Measurements from ENCODE around the gene SCYL3. TPM values are rescaled to one million over a fixed set of nuclear protein-coding genes. Genes with fewer than 3 reads are reported as not detected.

The SCYL3 gene
- total and polyA plus RNA-seq, 7 experiments from 2014 or later, result 9.5 to 22.7 (median 17.3) TPM

- Mint-ChIP-seq H3K9me3 (peaks cover 4 to 50% (median 17%) of the 10 kb centered on the region in 11 donors), H3K36me3 (peaks cover 32 to 85% (median 82%) of the 10 kb centered on the region in 5 donors), H3K4me3 (no peak overlapping the region), H3K4me1 (peaks cover 0 to 9% (median 2%) of the 10 kb centered on the region in 7 donors), H3K27me3 (no peaks in the 10 kb centered on the region), H3K27ac (no peak overlapping the region)
- H3K36me3 ChIP-seq (ENCODE audit: control insufficient read depth in 2 of 3, insufficient read depth in 3 of 3, low read length in 3 of 3), result peaks cover 0 to 31% (median 4%) of the 10 kb centered on the region in 3 experiments
- ChIA-PET POLR2A (no interaction called here), CTCF (interaction anchor here (0.5 kb wide), 1 partner anchor 1117 kb away, joined by 3 read pairs; no protein-coding TSS in a partner anchor)
- no peak overlapping the region for H3K4me3 ChIP-seq (ENCODE audit: low read length)
- H3K27ac ChIP-seq (ENCODE audit: low read depth, low read length), result no peak overlapping the region
- no peaks in the 10 kb centered on the region for H3K27me3 ChIP-seq (ENCODE audit: control insufficient read depth in 2 of 2, insufficient read depth in 2 of 2, low read length in 2 of 2)
- H3K9me3 ChIP-seq (ENCODE audit: control insufficient read depth in 2 of 3, low read length in 3 of 3), result peaks cover 0 to 7% (median 6%) of the 10 kb centered on the region in 3 experiments
- no peaks in the 10 kb centered on the region for H3K4me1 ChIP-seq (ENCODE audit: control insufficient read depth in 2 of 2, insufficient read depth in 2 of 2, low read length in 2 of 2)
- no peak for ATAC-seq
- DNase-seq, result peak in 1 of 9 donors; percentile 3
- intact Hi-C loops (cut with micrococcal nuclease), result no loop called here
Observed at GRCh38 chr1:169844941-169845608, 48.6 kb downstream of the SCYL3 start.

DNA sequence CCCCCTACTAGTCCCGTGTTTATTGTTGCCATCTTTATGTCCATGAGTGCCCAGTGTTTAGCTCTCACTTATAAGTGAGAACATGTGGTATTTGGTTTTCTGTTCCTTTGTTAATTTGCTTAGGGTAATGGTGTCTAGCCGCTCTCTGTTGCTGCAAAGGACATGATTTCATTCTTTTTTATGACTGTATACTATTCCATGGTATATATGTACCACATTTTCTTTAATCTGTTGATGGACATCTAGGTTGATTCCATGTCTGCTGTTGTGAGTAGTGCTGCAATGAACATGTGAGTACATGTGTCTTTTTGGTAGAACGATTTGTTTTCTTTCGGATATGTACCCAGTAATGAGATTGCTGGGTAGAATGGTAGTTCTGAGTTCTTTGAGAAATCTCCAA is 54.8 kb downstream of the SCYL3 start:
- peaks cover 5 to 49% (median 20%) of the 10 kb centered on the region in 11 donors for H3K9me3 Mint-ChIP-seq
- DNase-seq (no peak), ATAC-seq (no peak)
- H3K36me3 ChIP-seq (ENCODE audit: control insufficient read depth in 2 of 3, insufficient read depth in 3 of 3, low read length in 3 of 3), result peaks cover 0 to 7% (median under 1%) of the 10 kb centered on the region in 3 experiments
- H3K4me1 Mint-ChIP-seq, result no peaks in the 10 kb centered on the region
- H3K9me3 ChIP-seq (ENCODE audit: control insufficient read depth in 2 of 3, low read length in 3 of 3), result peaks cover 0 to 7% (median 6%) of the 10 kb centered on the region in 3 experiments
- ChIA-PET CTCF (no interaction called here), POLR2A (no interaction called here)
- no peaks in the 10 kb centered on the region for H3K27me3 Mint-ChIP-seq
- H3K27ac Mint-ChIP-seq, result no peak overlapping the region
- H3K27ac ChIP-seq (ENCODE audit: low read depth, low read length), result no peak overlapping the region
- no peaks in the 10 kb centered on the region for H3K4me1 ChIP-seq (ENCODE audit: control insufficient read depth in 2 of 2, insufficient read depth in 2 of 2, low read length in 2 of 2)
- H3K4me3 ChIP-seq (ENCODE audit: low read length), result no peak overlapping the region
- no peak overlapping the region for H3K4me3 Mint-ChIP-seq
- H3K36me3 Mint-ChIP-seq, result peaks cover 28 to 56% (median 55%) of the 10 kb centered on the region in 5 donors
- no peaks in the 10 kb centered on the region for H3K27me3 ChIP-seq (ENCODE audit: control insufficient read depth in 2 of 2, insufficient read depth in 2 of 2, low read length in 2 of 2)
- intact Hi-C loops (cut with micrococcal nuclease), result no loop called here

- Histone ChIP-seq H3K4me1 (ENCODE audit: control insufficient read depth in 2 of 2, insufficient read depth in 2 of 2, low read length in 2 of 2) (no peaks in the 10 kb centered on the region), H3K9me3 (ENCODE audit: control insufficient read depth in 2 of 3, low read length in 3 of 3) (peaks cover 0 to 4% (median 0%) of the 10 kb centered on the region in 3 experiments), H3K27ac (ENCODE audit: low read depth, low read length) (no peak overlapping the region), H3K36me3 (ENCODE audit: control insufficient read depth in 2 of 3, insufficient read depth in 3 of 3, low read length in 3 of 3) (peaks cover 0 to 3% (median 0%) of the 10 kb centered on the region in 3 experiments), H3K4me3 (ENCODE audit: low read length) (no peak overlapping the region), H3K27me3 (ENCODE audit: control insufficient read depth in 2 of 2, insufficient read depth in 2 of 2, low read length in 2 of 2) (no peaks in the 10 kb centered on the region)
- no peak for ATAC-seq
- ChIA-PET CTCF (no interaction called here), POLR2A (no interaction called here)
- peak overlapping the region in 1 of 9 donors; percentile 16 for H3K27ac Mint-ChIP-seq
- H3K4me1 Mint-ChIP-seq, result no peaks in the 10 kb centered on the region
- H3K27me3 Mint-ChIP-seq, result no peaks in the 10 kb centered on the region
- intact Hi-C loops (cut with micrococcal nuclease), result no loop called here
- no peak overlapping the region for H3K4me3 Mint-ChIP-seq
- no peak for DNase-seq
- peaks cover 5 to 32% (median 17%) of the 10 kb centered on the region in 11 donors for H3K9me3 Mint-ChIP-seq
- peaks cover 23 to 42% (median 38%) of the 10 kb centered on the region in 5 donors for H3K36me3 Mint-ChIP-seq
Observed at GRCh38 chr1:169836198-169836597, 57.5 kb downstream of the SCYL3 start.

DNA sequence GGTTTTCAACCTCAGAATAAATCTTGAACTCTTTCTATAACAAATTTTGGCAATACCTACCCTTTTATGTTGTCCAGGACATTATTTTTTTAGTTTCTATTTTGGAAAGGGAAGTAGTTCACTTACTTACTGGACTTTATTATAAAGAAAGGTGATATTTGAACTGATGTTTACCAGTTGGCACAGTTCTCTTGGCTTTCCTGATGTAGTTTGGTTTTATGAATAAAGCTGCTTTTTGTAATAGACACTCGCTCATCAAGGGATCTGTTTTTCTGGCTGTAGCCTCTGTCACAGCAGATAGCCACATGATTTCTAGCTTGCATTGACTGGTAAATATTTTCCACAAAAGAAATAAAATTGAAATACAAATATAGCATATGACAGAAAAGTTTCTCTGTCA is 58.0 kb downstream of the SCYL3 start:
- ChIA-PET CTCF (interaction anchor here (0.7 kb wide), 1 partner anchor 317 kb away, joined by 4 read pairs; no protein-coding TSS in a partner anchor), POLR2A (no interaction called here)
- ATAC-seq, result no peak
- Mint-ChIP-seq H3K4me3 (no peak overlapping the region), H3K27ac (no peak overlapping the region), H3K9me3 (peaks cover 5 to 26% (median 12%) of the 10 kb centered on the region in 11 donors), H3K36me3 (peaks cover 20 to 37% (median 34%) of the 10 kb centered on the region in 5 donors), H3K27me3 (no peaks in the 10 kb centered on the region), H3K4me1 (no peaks in the 10 kb centered on the region)
- Histone ChIP-seq H3K9me3 (ENCODE audit: control insufficient read depth in 2 of 3, low read length in 3 of 3) (no peaks in the 10 kb centered on the region), H3K4me1 (ENCODE audit: control insufficient read depth in 2 of 2, insufficient read depth in 2 of 2, low read length in 2 of 2) (no peaks in the 10 kb centered on the region), H3K27ac (ENCODE audit: low read depth, low read length) (no peak overlapping the region), H3K27me3 (ENCODE audit: control insufficient read depth in 2 of 2, insufficient read depth in 2 of 2, low read length in 2 of 2) (no peaks in the 10 kb centered on the region), H3K4me3 (ENCODE audit: low read length) (no peak overlapping the region), H3K36me3 (ENCODE audit: control insufficient read depth in 2 of 3, insufficient read depth in 3 of 3, low read length in 3 of 3) (peaks cover 0 to 3% (median 0%) of the 10 kb centered on the region in 3 experiments)
- no peak for DNase-seq
- intact Hi-C loops (cut with micrococcal nuclease), result no loop called here

DNA sequence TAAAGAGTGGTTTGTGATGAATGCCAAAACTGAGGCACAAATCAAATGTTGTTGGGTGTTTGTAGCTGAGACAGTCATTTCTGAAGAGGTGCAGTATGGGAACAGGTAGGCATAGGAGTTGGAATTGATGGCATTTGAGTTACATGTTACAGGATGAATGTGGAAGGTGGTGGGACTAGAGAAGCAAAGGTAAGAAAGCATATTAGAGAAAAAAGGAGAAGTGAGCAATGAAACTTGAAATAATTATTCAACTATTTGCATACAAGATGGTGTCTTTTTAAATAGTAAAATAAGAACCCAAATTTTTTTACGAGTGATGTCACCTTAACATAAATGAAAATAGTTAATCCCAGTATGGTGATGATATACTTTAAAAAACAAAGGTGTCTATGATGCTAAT is 58.8 kb downstream of the SCYL3 start:
- Histone ChIP-seq H3K36me3 (ENCODE audit: control insufficient read depth in 2 of 3, insufficient read depth in 3 of 3, low read length in 3 of 3) (peaks cover 0 to 3% (median 0%) of the 10 kb centered on the region in 3 experiments), H3K27me3 (ENCODE audit: control insufficient read depth in 2 of 2, insufficient read depth in 2 of 2, low read length in 2 of 2) (no peaks in the 10 kb centered on the region), H3K27ac (ENCODE audit: low read depth, low read length) (no peak overlapping the region), H3K4me1 (ENCODE audit: control insufficient read depth in 2 of 2, insufficient read depth in 2 of 2, low read length in 2 of 2) (no peaks in the 10 kb centered on the region), H3K9me3 (ENCODE audit: control insufficient read depth in 2 of 3, low read length in 3 of 3) (no peaks in the 10 kb centered on the region), H3K4me3 (ENCODE audit: low read length) (no peak overlapping the region)
- intact Hi-C loops (cut with micrococcal nuclease), result no loop called here
- H3K4me1 Mint-ChIP-seq, result no peaks in the 10 kb centered on the region
- no peak overlapping the region for H3K27ac Mint-ChIP-seq
- CTCF ChIA-PET, result no interaction called here
- no peaks in the 10 kb centered on the region for H3K27me3 Mint-ChIP-seq
- no peak for DNase-seq
- ATAC-seq, result no peak
- peaks cover 18 to 33% (median 29%) of the 10 kb centered on the region in 5 donors for H3K36me3 Mint-ChIP-seq
- H3K4me3 Mint-ChIP-seq, result no peak overlapping the region
- POLR2A ChIA-PET, result no interaction called here
- H3K9me3 Mint-ChIP-seq, result peaks cover 4 to 18% (median 9%) of the 10 kb centered on the region in 11 donors

DNA sequence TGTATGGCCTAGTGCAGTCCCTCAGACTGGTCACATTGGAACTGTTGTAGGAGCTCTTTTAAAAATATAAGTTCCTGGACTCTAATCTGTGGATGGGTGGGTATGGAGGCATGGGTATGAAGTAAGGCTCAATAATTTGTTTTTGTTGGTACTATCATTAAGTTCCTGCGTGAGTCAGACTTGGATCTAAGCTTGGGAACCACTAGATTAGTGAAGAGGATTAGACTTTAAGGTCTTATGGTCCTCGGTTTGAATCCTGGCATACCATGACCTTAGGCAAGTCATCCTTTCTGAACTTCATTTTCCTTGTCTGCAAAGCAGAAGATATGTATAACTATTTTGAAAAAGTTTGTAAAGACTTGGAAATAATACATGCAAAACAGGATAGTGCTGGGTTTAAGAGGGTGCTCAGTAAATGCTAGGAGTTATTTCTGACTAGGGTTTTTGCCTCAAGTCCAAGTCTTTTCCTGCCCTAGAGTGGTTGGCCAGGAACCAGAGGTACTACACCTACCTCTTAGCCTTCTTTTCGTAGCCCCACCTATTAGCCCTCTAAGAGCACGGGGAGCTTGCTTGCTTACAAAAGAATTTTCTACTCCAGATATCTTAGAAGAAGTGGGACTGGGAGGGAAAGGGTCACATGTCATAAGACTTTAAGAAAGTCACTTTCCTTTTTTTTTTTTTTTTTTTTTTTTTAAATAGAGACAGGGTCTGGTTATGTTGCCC is 60.4 kb downstream of the SCYL3 start:
- Histone ChIP-seq H3K9me3 (ENCODE audit: control insufficient read depth in 2 of 3, low read length in 3 of 3) (no peaks in the 10 kb centered on the region), H3K27ac (ENCODE audit: low read depth, low read length) (no peak overlapping the region), H3K4me3 (ENCODE audit: low read length) (no peak overlapping the region), H3K27me3 (ENCODE audit: control insufficient read depth in 2 of 2, insufficient read depth in 2 of 2, low read length in 2 of 2) (no peaks in the 10 kb centered on the region), H3K4me1 (ENCODE audit: control insufficient read depth in 2 of 2, insufficient read depth in 2 of 2, low read length in 2 of 2) (no peaks in the 10 kb centered on the region), H3K36me3 (ENCODE audit: control insufficient read depth in 2 of 3, insufficient read depth in 3 of 3, low read length in 3 of 3) (peaks cover 0 to 3% (median under 1%) of the 10 kb centered on the region in 3 experiments)
- Mint-ChIP-seq H3K36me3 (peaks cover 14 to 29% (median 20%) of the 10 kb centered on the region in 5 donors), H3K27ac (no peak overlapping the region), H3K27me3 (no peaks in the 10 kb centered on the region), H3K9me3 (peaks cover 0 to 5% (median 0%) of the 10 kb centered on the region in 11 donors), H3K4me3 (no peak overlapping the region), H3K4me1 (peaks cover 0 to 2% (median 0%) of the 10 kb centered on the region in 7 donors)
- DNase-seq, result no peak
- ChIA-PET CTCF (no interaction called here), POLR2A (no interaction called here)
- no peak for ATAC-seq
- intact Hi-C loops (cut with micrococcal nuclease), result no loop called here
